ENCODE measurements around the gene SOCS6. TPM values are rescaled to one million over a fixed set of nuclear protein-coding genes. Genes with fewer than 3 reads are reported as not detected.

Gene SOCS6
- total RNA-seq, 1 experiment from 2014 or later = 15.5 TPM

GRCh38 chr18:70296781-70297180 lies 7.9 kb downstream of the SOCS6 start:
- no peak overlapping the region for H3K4me3 ChIP-seq (ENCODE audit: low read depth, low read length, poor library complexity, severe bottlenecking)
- no peaks in the 10 kb centered on the region for H3K36me3 ChIP-seq (ENCODE audit: insufficient read depth, low read length, poor library complexity, severe bottlenecking)
- no peaks in the 10 kb centered on the region for H3K4me1 ChIP-seq (ENCODE audit: insufficient read depth, low read length, poor library complexity, severe bottlenecking)
- H3K9me3 ChIP-seq (ENCODE audit: low read depth, low read length, poor library complexity, severe bottlenecking) = no peaks in the 10 kb centered on the region
- BruUV-seq (replicated peaks) = no TSS peak
- TF ChIP-seq CTCF (conservative IDR thresholded peaks at IDR 0.05; ENCODE audit: low read depth, low read length) = no peak
- TF ChIP-seq EZH2 (IDR thresholded peaks at IDR 0.05; ENCODE audit: borderline replicate concordance, low read depth, low read length, poor library complexity, severe bottlenecking) = no peak
- ChIA-PET POLR2A (ENCODE audit: low non-redundant PET) (no interaction called here), CTCF (no interaction called here)
- H3K27me3 ChIP-seq (replicated peaks; ENCODE audit: insufficient read depth, low read depth, low read length, poor library complexity) = no peaks in the 10 kb centered on the region
- intact Hi-C loops (cut with micrococcal nuclease; ENCODE audit: unreplicated experiment) = no loop called here
- H3K27ac ChIP-seq (ENCODE audit: low read depth, low read length, poor library complexity, severe bottlenecking) = no peak overlapping the region
- no peak for DNase-seq (ENCODE audit: low spot score)

GRCh38 chr18:70299393-70299792 lies 10.5 kb downstream of the SOCS6 start:
- H3K27ac ChIP-seq (ENCODE audit: low read depth, low read length, poor library complexity, severe bottlenecking) = no peak overlapping the region
- intact Hi-C loops (cut with micrococcal nuclease; ENCODE audit: unreplicated experiment) = no loop called here
- no peak for TF ChIP-seq CTCF (conservative IDR thresholded peaks at IDR 0.05; ENCODE audit: low read depth, low read length)
- no peak for TF ChIP-seq EZH2 (IDR thresholded peaks at IDR 0.05; ENCODE audit: borderline replicate concordance, low read depth, low read length, poor library complexity, severe bottlenecking)
- no peaks in the 10 kb centered on the region for H3K4me1 ChIP-seq (ENCODE audit: insufficient read depth, low read length, poor library complexity, severe bottlenecking)
- ChIA-PET CTCF (no interaction called here), POLR2A (ENCODE audit: low non-redundant PET) (no interaction called here)
- no peaks in the 10 kb centered on the region for H3K36me3 ChIP-seq (ENCODE audit: insufficient read depth, low read length, poor library complexity, severe bottlenecking)
- BruUV-seq (replicated peaks) = no TSS peak
- H3K9me3 ChIP-seq (ENCODE audit: low read depth, low read length, poor library complexity, severe bottlenecking) = no peaks in the 10 kb centered on the region
- no peak for DNase-seq (ENCODE audit: low spot score)
- no peaks in the 10 kb centered on the region for H3K27me3 ChIP-seq (replicated peaks; ENCODE audit: insufficient read depth, low read depth, low read length, poor library complexity)
- no peak overlapping the region for H3K4me3 ChIP-seq (ENCODE audit: low read depth, low read length, poor library complexity, severe bottlenecking)

- Histone ChIP-seq H3K27me3 (replicated peaks; ENCODE audit: insufficient read depth, low read depth, low read length, poor library complexity) (no peaks in the 10 kb centered on the region), H3K4me3 (ENCODE audit: low read depth, low read length, poor library complexity, severe bottlenecking) (no peak overlapping the region), H3K9me3 (ENCODE audit: low read depth, low read length, poor library complexity, severe bottlenecking) (no peaks in the 10 kb centered on the region), H3K36me3 (ENCODE audit: insufficient read depth, low read length, poor library complexity, severe bottlenecking) (no peaks in the 10 kb centered on the region), H3K4me1 (ENCODE audit: insufficient read depth, low read length, poor library complexity, severe bottlenecking) (no peaks in the 10 kb centered on the region), H3K27ac (ENCODE audit: low read depth, low read length, poor library complexity, severe bottlenecking) (no peak overlapping the region)
- intact Hi-C loops (cut with micrococcal nuclease; ENCODE audit: unreplicated experiment) = no loop called here
- CTCF ChIA-PET = no interaction called here
- BruUV-seq (replicated peaks) = no TSS peak
- DNase-seq (ENCODE audit: low spot score) = no peak
- POLR2A ChIA-PET (ENCODE audit: low non-redundant PET) = no interaction called here
- TF ChIP-seq CTCF (conservative IDR thresholded peaks at IDR 0.05; ENCODE audit: low read depth, low read length) (no peak), EZH2 (IDR thresholded peaks at IDR 0.05; ENCODE audit: borderline replicate concordance, low read depth, low read length, poor library complexity, severe bottlenecking) (no peak)
Measured at GRCh38 chr18:70301667-70302066, 12.8 kb downstream of the SOCS6 start.
